Sciatic nerve (tissue), 1 donor: ENCODE data around the gene SMARCD1. TPM values are rescaled to one million over a fixed set of nuclear protein-coding genes. Genes with fewer than 3 reads are reported as not detected.

Source experiments
- total RNA-seq: library from RNA; stranded (reverse); fragmentation: NEBNext Ultra II Directional; extraction: Animal tissue kit (Norgen Biotek cat#: 25700); gene quantifications from one replicate; pipeline ENCODE4 v1.2.1, GENCODE V29; 2021
- donor health status: DM: no; HTN: no; CAD: no.

Gene SMARCD1
- total RNA-seq, 1 donor from 2014 or later = 35.2 TPM

Other genes with a start within 250 kb of the SMARCD1 start
- 3.9 TPM for gene BCDIN3D, start 242.2 kb upstream of the SMARCD1 start, total RNA-seq
- gene FAIM2, start 181.4 kb upstream of the SMARCD1 start, total RNA-seq = 107 TPM
- gene AQP2, start 134.6 kb upstream of the SMARCD1 start, total RNA-seq = not detected
- gene AQP5, start 123.5 kb upstream of the SMARCD1 start, total RNA-seq = 0.71 TPM
- 0.27 TPM for gene AQP6, start 112.4 kb upstream of the SMARCD1 start, total RNA-seq
- gene RACGAP1, start 59.8 kb upstream of the SMARCD1 start, total RNA-seq = 15.0 TPM
- gene ASIC1, start 27.7 kb upstream of the SMARCD1 start, total RNA-seq = 5.5 TPM
- gene GPD1, start 18.7 kb downstream of the SMARCD1 start, total RNA-seq = 32.2 TPM
- 45.8 TPM for gene COX14, start 26.9 kb downstream of the SMARCD1 start, total RNA-seq
- 51.9 TPM for gene CERS5, start 82.0 kb downstream of the SMARCD1 start, total RNA-seq
- gene LIMA1, start 198.2 kb downstream of the SMARCD1 start, total RNA-seq = 142 TPM